ENCODE measurements around the gene MYBBP1A.

Gene MYBBP1A

DNA sequence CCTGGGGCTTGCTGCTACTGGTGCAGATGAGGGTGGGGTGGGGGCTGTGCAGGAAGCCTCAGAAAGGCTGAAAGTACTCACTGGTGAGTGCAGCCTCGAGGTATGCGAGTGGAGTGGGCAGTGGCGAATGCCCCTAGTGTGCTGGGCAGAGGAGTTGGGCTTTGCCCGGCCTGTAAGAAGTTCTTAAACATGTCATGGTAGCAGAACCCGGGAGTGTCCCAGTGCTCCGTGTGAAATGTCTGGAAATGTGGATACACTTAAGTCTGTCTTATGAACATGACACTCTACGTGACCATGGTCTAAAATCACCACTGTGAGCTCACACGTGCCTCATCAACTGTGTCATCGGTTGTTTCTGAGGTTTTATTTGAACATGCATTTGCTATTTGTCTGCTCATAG, 30.9 kb upstream of the MYBBP1A start:
- no peaks in the 10 kb centered on the region for H3K36me3 ChIP-seq
- peaks cover 48 to 61% (median 58%) of the 10 kb centered on the region in 11 experiments for H3K27me3 ChIP-seq
- no peaks in the 10 kb centered on the region for H3K9me3 ChIP-seq (replicated peaks in 1 of 11)
- no peak for TF ChIP-seq Cebpa-rat (IDR thresholded peaks at IDR 0.05)
- no peak overlapping the region for H3K4me3 ChIP-seq
- H3K9ac ChIP-seq: no peak overlapping the region
- peaks cover 0 to 25% (median 5%) of the 10 kb centered on the region in 11 experiments; a peak in 8 of 22 replicates for H4K20me1 ChIP-seq
- H3K27ac ChIP-seq: no peak overlapping the region
- H3K4me1 ChIP-seq: peaks cover 37 to 69% (median 63%) of the 10 kb centered on the region in 10 experiments
- H3K4me2 ChIP-seq: peak overlapping the region in 3 of 11 experiments; percentile 3 to 98 (median 97); a peak in 2 of 22 replicates

DNA sequence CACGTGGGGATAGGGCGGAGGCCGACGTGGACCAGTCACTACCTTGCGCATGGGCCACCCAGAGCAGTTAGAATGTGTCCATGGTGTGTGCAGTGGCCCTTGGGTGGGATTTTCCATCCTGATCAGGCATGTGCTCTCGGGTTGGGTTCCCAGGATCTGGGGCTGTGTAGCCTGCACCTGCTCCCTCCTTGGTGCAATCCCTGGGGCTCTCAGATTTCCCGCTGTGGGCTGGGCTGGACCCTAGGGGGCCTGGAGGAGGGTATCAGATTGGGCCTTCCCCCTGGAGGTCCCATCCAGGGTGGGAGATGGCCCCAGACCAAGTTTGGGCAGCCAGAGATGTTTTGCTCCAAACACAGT, 30.4 kb upstream of the MYBBP1A start:
- H4K20me1 ChIP-seq: peaks cover 0 to 25% (median 5%) of the 10 kb centered on the region in 11 experiments; a peak in 8 of 22 replicates
- peaks cover 35 to 64% (median 59%) of the 10 kb centered on the region in 10 experiments for H3K4me1 ChIP-seq
- H3K4me3 ChIP-seq: no peak overlapping the region
- 0 out of 22 replicates have a peak overlapping the region, but pooled peaks of 2 of the 11 experiments have one; percentile 3 to 98 for H3K4me2 ChIP-seq
- no peak overlapping the region for H3K27ac ChIP-seq
- no peak for TF ChIP-seq Cebpa-rat (IDR thresholded peaks at IDR 0.05)
- no peaks in the 10 kb centered on the region for H3K9me3 ChIP-seq (replicated peaks in 1 of 11)
- peaks cover 48 to 61% (median 58%) of the 10 kb centered on the region in 11 experiments for H3K27me3 ChIP-seq
- H3K9ac ChIP-seq: no peak overlapping the region
- H3K36me3 ChIP-seq: no peaks in the 10 kb centered on the region

DNA sequence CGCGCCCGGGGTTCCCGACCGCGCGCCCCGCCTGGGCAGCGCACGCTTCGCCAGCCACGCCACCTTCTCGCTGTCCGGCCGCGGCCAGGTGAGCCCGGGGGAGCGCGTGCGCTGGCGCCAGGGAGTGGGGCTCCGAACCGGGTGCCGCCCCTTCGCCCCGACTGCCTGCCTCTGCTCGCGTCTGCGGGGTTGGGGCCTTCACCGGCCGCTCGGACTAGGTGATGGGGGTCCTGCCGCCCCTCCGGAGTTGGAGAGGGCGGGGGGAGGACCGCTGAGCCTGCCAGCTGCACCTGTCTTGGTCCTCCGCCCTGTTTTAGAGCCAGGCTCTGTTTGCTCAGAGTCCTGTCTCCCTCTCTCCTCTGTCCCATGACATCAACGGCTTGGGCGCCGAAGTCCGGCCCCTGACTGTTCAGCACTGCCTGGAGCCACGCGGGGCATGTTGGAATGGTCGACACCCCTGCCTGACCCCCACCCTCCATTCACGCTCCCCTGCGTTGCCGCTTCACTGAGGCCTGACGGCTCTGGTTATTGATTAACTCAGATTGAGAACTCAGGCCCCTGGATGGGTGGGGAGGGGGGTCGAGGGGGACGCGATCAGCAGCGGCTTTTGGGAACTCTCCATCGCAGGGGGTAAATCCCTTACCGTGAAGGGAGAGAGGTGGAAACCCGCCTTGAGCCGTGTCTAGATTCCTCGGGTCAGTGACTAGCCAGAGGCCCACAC, 29.9 kb upstream of the MYBBP1A start:
- TF ChIP-seq Cebpa-rat (IDR thresholded peaks at IDR 0.05): no peak
- Histone ChIP-seq H3K9ac (peak overlapping the region in 1 of 11 experiments; percentile 67; a peak in 1 of 22 replicates), H3K27ac (no peak overlapping the region), H3K9me3 (replicated peaks in 1 of 11) (no peaks in the 10 kb centered on the region), H3K36me3 (no peaks in the 10 kb centered on the region), H3K4me2 (peak overlapping the region; percentile 94 to 100 (median 98)), H3K4me3 (peak overlapping the region in 9 of 10 experiments; percentile 46 to 73 (median 62); a peak in 18 of 20 replicates), H4K20me1 (peaks cover 0 to 25% (median 5%) of the 10 kb centered on the region in 11 experiments; a peak in 8 of 22 replicates), H3K27me3 (peaks cover 48 to 61% (median 58%) of the 10 kb centered on the region in 11 experiments), H3K4me1 (peaks cover 35 to 59% (median 54%) of the 10 kb centered on the region in 10 experiments)

DNA sequence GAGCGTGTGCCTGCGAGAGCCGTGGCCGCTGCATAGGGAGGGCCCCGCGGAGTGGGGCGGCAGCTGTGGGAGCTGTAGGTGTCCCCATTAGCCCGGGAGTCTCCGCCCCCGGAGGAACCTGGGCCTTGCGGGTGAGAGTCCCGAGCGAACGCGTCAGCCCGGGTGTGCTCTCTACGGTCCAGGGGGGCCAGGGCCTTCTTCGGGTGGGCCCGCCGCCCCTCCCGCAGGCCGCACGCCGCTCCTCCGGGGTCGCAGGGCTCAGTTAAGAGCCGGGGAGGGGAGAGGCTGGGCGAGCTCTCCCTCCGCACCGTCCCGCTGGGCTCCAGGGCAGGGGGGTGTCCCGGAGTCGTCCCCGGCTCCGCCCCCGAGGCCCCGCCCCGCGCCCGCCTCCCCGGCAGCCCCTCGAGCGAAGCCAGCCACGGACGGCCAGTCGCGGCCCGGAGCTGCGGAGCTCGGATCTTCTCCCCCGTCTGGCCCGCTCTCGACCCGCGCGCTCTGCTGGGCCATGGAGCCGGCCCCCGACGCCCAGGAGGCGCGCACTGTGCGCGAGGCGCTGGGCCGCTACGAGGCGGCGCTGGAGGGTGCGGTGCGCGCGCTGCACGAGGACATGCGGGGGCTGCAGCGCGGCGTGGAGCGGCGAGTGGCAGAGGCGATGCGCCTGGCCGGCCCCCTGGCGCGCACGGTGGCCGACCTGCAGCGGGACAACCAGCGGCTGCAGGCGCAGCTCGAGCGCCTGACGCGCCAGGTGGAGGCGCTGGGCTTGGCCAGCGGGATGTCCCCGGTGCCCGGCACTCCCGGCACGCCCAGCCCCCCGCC, 29.1 kb upstream of the MYBBP1A start, which contains the start of gene SMTNL2:
TSS of gene SMTNL2 (plus strand) at position 429 of the 816 bp plus-strand sequence. CDS start at position 506, 77 bp downstream.
- Histone ChIP-seq H3K27me3 (peaks cover 48 to 61% (median 58%) of the 10 kb centered on the region in 11 experiments), H3K4me1 (peaks cover 35 to 56% (median 50%) of the 10 kb centered on the region in 10 experiments), H3K9me3 (replicated peaks in 1 of 11) (no peaks in the 10 kb centered on the region), H3K4me3 (peak within 1 kb of the TSS; percentile 46 to 73 (median 60)), H3K27ac (no peak within 1 kb of the TSS), H3K36me3 (no peaks in the 10 kb centered on the region), H3K4me2 (peak within 1 kb of the TSS; percentile 94 to 100 (median 98)), H4K20me1 (peaks cover 0 to 25% (median 5%) of the 10 kb centered on the region in 11 experiments; a peak in 8 of 22 replicates), H3K9ac (peak within 1 kb of the TSS in 9 of 11 experiments; percentile 47 to 70 (median 59); a peak in 17 of 22 replicates)
- no peak for TF ChIP-seq Cebpa-rat (IDR thresholded peaks at IDR 0.05)

DNA sequence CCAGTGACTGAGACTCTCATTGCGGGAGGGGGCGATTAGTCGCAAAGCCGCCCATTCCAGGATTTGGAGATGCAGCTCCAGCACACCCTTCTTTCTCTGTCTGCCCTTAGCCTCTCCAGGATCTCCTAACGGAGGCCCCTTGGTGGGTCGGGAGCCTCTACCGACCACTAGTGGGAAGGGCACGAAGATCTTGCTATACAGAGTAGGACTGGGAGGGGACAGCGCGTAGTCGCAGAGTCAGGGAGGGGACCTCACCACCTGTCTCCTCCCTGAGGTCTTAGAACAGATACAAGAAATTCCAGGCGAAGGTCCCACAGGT, 28.6 kb upstream of the MYBBP1A start:
- Histone ChIP-seq H3K4me2 (peak overlapping the region; percentile 94 to 100 (median 98)), H4K20me1 (peaks cover 0 to 25% (median 5%) of the 10 kb centered on the region in 11 experiments; a peak in 8 of 22 replicates), H3K9ac (peak overlapping the region in 9 of 11 experiments; percentile 47 to 70 (median 59); a peak in 16 of 22 replicates), H3K9me3 (replicated peaks in 1 of 11) (no peaks in the 10 kb centered on the region), H3K27ac (no peak overlapping the region), H3K4me3 (peak overlapping the region; percentile 46 to 73 (median 60)), H3K4me1 (peaks cover 31 to 50% (median 44%) of the 10 kb centered on the region in 10 experiments), H3K27me3 (peaks cover 48 to 61% (median 58%) of the 10 kb centered on the region in 11 experiments), H3K36me3 (no peaks in the 10 kb centered on the region)
- TF ChIP-seq Cebpa-rat (IDR thresholded peaks at IDR 0.05): no peak

DNA sequence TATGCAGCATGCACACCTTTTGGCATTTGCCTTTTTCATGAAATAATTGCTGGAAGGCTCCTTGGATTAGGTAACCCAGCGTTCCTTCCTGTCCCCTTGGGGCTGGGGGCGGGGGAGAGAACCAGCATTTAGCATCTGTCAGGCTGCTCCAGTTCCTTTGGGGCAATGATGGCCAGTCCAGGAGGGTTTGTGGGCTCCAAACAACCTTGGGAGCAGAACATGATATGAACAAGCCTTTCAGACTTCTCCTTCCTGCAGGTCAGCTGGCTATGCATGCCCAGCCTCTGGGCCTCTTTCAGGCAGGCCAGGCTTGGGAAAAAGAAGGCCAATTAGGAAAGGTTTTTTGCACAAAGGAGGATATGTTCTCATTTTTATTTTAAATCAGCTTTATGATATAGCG, 28.0 kb upstream of the MYBBP1A start:
- Histone ChIP-seq H3K36me3 (no peaks in the 10 kb centered on the region), H3K9ac (peak overlapping the region in 1 of 11 experiments; percentile 31; a peak in 1 of 22 replicates), H4K20me1 (peaks cover 0 to 25% (median 5%) of the 10 kb centered on the region in 11 experiments; a peak in 8 of 22 replicates), H3K4me3 (peak overlapping the region in 1 of 10 experiments; percentile 46; a peak in 1 of 20 replicates), H3K4me2 (peak overlapping the region in 9 of 11 experiments; percentile 94 to 100 (median 98); a peak in 16 of 22 replicates), H3K4me1 (peaks cover 26 to 45% (median 39%) of the 10 kb centered on the region in 10 experiments), H3K27me3 (peaks cover 48 to 61% (median 58%) of the 10 kb centered on the region in 11 experiments), H3K9me3 (replicated peaks in 1 of 11) (no peaks in the 10 kb centered on the region), H3K27ac (no peak overlapping the region)
- TF ChIP-seq Cebpa-rat (IDR thresholded peaks at IDR 0.05): no peak

DNA sequence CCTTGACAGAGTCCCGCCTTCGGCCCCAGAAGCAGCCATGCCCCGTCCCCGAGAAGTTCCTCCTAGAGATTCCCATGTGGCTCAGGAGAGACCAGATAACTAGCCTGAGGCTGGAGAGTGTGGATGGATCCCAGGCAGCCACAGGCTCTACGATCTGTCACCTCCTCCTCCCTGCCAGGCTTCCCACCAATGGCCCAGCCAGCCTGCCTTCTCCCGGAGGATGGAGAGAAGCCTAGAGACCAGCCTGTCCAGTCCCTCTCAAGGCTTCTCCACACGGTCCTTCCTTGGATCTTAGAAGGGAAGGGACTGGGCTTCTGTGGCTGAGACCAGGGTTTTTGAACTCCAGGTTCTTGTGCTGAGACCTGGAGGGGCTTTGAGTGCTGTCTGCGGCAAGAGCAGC, 27.5 kb upstream of the MYBBP1A start:
- peaks cover 0 to 25% (median 5%) of the 10 kb centered on the region in 11 experiments; a peak in 8 of 22 replicates for H4K20me1 ChIP-seq
- peak overlapping the region in 3 of 11 experiments; percentile 98 to 100 (median 98); a peak in 4 of 22 replicates for H3K4me2 ChIP-seq
- TF ChIP-seq Cebpa-rat (IDR thresholded peaks at IDR 0.05): no peak
- peaks cover 48 to 61% (median 58%) of the 10 kb centered on the region in 11 experiments for H3K27me3 ChIP-seq
- H3K9me3 ChIP-seq (replicated peaks in 1 of 11): no peaks in the 10 kb centered on the region
- no peak overlapping the region for H3K9ac ChIP-seq
- no peaks in the 10 kb centered on the region for H3K36me3 ChIP-seq
- no peak overlapping the region for H3K27ac ChIP-seq
- H3K4me3 ChIP-seq: no peak overlapping the region
- peaks cover 21 to 40% (median 34%) of the 10 kb centered on the region in 10 experiments for H3K4me1 ChIP-seq

DNA sequence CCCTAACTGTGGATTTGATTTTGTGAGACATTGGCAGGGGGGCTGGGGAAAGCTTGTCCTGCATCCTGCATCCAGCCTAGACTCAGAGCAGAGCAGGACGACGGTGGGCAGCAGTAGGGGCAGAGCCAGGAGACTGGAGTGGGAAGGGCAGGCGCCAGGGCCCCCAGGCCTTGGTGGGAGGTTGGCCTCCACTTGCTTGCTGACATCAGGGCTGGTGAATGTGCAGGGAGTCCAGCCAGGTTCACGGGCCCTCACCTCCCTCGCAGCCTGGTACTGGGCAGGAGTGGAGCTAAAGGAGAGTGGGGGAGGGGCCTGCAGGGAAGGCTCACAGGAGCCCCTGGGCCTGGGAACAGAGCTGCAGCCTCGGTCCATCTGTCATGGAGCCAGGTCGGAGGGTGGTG, 26.9 kb upstream of the MYBBP1A start:
- Histone ChIP-seq H3K9ac (no peak overlapping the region), H3K36me3 (no peaks in the 10 kb centered on the region), H3K4me3 (no peak overlapping the region), H3K27me3 (peaks cover 48 to 57% (median 55%) of the 10 kb centered on the region in 11 experiments), H4K20me1 (peaks cover 0 to 25% (median 5%) of the 10 kb centered on the region in 11 experiments; a peak in 8 of 22 replicates), H3K9me3 (replicated peaks in 1 of 11) (no peaks in the 10 kb centered on the region), H3K4me1 (peaks cover 16 to 39% (median 33%) of the 10 kb centered on the region in 10 experiments), H3K27ac (no peak overlapping the region), H3K4me2 (no peak overlapping the region)
- no peak for TF ChIP-seq Cebpa-rat (IDR thresholded peaks at IDR 0.05)

Measured in BLaER1 treated with 17β-estradiol and CSF1 and Interleukin-3, amounts not matched to agents 10 nM and 100 nM (cell line).